ENCODE results near the gene NCOR2.

DNA sequence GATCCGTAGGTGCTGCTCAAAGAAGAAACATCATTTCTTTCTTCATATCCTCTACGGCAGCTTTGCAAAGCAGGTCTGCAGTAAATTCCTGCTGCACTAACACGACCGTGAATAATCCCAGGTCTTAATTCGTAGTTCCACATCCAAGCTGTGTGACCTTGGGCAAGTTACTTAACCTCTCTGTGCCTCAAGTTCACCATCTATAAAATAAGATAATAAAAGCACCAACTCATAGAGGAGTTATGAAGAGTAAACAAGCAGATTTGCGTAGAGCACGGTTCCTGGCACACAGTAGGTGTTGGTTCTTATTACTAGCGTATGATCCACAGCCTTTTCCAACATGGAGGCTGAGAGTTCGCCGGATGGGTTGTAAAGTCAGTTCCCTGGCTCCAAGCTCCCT is 3.6 kb downstream of the NCOR2 start:
- no peak for TF ChIP-seq POLR2A (IDR thresholded peaks at IDR 0.05)
- TF ChIP-seq, protein P1, sequence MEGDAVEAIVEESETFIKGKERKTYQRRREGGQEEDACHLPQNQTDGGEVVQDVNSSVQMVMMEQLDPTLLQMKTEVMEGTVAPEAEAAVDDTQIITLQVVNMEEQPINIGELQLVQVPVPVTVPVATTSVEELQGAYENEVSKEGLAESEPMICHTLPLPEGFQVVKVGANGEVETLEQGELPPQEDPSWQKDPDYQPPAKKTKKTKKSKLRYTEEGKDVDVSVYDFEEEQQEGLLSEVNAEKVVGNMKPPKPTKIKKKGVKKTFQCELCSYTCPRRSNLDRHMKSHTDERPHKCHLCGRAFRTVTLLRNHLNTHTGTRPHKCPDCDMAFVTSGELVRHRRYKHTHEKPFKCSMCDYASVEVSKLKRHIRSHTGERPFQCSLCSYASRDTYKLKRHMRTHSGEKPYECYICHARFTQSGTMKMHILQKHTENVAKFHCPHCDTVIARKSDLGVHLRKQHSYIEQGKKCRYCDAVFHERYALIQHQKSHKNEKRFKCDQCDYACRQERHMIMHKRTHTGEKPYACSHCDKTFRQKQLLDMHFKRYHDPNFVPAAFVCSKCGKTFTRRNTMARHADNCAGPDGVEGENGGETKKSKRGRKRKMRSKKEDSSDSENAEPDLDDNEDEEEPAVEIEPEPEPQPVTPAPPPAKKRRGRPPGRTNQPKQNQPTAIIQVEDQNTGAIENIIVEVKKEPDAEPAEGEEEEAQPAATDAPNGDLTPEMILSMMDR (IDR thresholded peaks at IDR 0.05), result no peak

Measured in ovary (tissue), 3 donors.